ENCODE results near the gene IRAK2.
"Not testable (repeated sequence)": the region's sequence is repeated elsewhere in the genome, so short reads cannot be mapped to it uniquely, and the experiment has no call there.

The IRAK2 gene

DNA sequence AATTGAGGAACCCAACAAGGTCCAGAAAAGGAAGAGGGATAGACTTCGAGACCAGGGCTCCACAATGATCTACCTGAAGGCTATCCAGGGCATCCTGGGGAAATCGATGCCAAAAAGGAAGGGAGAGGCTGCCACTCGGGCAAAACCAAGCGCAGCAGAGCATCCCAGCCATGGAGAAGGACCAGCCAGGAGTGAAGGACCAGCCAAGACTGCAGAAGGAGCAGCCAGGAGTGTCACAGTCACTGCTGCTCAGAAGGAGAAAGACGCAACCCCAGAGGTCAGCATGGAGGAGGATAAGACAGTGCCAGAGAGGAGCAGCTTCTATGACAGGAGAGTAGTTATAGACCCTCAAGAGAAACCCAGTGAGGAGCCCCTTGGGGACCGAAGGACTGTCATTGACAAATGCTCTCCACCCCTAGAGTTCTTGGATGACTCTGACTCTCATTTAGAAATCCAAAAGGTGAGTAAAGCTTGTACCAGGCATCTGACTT is 95.5 kb downstream of the IRAK2 start:
- no peak for DNase-seq

- no peak for DNase-seq
Measured at GRCh38 chr3:10262027-10262426, 97.3 kb downstream of the IRAK2 start.

- DNase-seq: peak; percentile 21 to 24 (median 23)
Measured at GRCh38 chr3:10263646-10264363, 99.1 kb downstream of the IRAK2 start.

DNA sequence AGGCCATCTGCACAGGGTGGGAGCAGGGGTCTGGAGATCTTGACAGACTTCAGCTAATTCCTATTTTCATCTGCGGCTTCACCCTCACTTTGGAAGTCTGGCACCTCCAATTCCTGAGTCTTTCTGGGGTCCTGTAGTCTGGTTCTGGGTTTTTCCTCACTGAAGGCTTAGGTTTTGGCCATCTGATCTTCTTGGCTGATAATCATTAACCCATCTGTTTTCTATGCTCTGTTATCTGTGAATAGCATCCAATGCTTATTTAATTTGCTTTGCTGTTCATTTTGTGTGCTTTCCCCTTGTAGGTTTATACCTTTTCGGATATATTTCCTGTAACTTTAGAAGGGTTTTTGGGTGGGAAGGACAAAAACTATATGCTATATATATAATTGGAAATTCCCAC is 101.1 kb downstream of the IRAK2 start:
- DNase-seq: no peak

DNA sequence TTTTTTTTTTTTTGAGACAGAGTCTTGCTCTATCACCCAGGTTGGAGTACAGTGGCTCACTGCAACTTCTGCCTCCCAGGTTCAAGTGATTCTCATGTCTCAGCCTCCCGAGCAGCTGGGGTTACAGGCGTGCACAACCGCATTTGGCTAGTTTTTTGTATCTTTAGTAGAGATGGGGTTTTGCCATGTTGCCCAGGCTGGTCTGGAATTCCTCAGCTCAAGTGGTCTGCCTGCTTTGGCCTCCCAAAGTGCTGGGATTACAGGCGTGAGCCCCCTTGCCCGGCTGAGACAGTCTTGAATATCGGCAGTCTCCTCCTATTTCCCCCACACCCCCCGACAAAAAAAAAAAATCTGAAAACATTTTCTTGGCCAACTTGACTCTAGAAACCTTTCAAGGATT is 102.2 kb downstream of the IRAK2 start:
- DNase-seq: not testable (repeated sequence)

DNA sequence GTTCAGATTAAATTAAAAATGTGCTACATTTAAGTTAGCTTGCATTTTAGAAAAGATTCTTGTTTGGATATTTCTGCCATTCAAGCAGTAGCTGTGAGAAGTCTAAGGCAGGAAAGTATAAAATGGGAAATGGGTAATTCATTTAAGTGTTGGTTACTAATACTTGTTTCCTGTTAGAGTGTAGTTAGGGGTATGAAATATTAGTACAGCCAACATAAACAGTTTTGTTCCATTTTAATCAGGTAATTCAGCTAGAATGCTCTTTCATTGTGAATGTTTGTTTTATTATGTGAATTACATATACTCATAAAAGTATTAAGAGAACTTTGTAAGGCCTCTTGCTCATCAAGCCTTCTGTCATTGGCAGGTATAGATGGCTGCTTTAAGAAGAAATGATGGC is 103.4 kb downstream of the IRAK2 start:
- DNase-seq: no peak

DNA sequence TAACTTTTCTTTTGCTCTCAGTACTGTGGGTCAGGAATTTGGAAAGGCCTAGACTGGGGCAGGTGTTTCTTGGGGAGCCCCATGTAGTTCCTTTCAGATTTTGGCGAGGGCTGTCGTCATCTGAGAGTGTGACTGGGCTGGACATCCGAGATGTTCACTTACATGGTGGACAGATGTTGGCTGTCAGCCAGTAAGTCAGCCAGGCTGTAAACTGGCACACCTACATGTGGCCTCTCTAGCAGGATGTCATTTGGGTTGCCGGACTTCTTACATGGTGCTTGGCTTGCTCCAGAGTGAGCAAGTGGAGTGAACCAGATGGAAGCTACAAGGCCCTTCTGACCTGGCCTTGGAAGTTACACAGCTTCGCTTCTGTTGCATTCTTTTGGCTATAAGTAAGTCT is 104.2 kb downstream of the IRAK2 start:
- no peak for DNase-seq

- no peak for DNase-seq
Measured at GRCh38 chr3:10269443-10269842, 104.7 kb downstream of the IRAK2 start.

- DNase-seq: not testable (repeated sequence)
Measured at GRCh38 chr3:10272476-10272875, 107.8 kb downstream of the IRAK2 start.

DNA sequence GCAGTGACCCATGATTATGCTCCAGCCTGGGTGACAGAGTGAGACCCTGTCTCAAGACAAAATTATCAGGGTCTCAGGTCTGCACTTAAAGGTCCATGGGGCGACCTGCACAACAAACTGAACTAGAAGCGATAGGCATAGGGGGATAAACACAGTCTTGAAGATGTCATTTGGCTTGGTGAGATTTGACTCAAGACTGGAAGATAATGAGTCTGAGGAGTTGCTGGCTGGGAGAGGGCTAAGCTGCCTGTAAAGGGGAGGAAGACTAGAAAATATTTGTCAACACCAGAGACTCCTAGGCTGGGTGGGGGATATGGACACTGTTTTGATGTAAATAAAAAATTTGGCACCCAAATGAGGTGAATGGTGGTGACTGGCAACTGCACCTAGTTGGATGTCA is 108.3 kb downstream of the IRAK2 start:
- DNase-seq: no peak

- DNase-seq: no peak
Measured at GRCh38 chr3:10273702-10274305, 109.1 kb downstream of the IRAK2 start.

GRCh38 chr3:10274601-10275000 is 109.9 kb downstream of the IRAK2 start:
- no peak for DNase-seq

DNA sequence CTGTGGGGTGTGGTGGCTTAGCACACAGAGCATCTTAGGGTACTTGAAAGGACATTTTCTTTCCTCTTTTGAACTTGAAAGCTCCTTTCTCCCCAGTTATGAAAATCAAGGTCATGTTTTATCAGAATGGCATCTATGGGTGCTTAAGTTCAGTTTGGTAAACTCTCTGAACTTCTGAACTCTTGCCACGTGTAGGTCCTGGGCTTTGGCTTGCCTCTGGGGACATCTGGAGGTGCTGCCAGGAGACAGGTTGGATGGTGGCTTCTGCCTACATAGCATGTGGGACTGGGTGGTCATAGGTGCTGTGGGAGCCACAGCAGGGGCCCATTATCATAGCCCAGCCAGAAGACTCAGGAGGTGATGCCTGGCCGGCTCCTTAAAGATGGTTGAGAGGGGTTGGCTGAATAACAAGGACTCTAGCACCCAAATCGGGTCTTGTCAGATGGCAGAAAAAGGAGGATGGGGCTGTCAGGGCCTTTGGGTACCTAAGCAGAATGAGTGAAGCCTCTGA is 112.5 kb downstream of the IRAK2 start:
- no peak for DNase-seq

- no peak for DNase-seq
Measured at GRCh38 chr3:10278501-10278900, 113.8 kb downstream of the IRAK2 start.

DNA sequence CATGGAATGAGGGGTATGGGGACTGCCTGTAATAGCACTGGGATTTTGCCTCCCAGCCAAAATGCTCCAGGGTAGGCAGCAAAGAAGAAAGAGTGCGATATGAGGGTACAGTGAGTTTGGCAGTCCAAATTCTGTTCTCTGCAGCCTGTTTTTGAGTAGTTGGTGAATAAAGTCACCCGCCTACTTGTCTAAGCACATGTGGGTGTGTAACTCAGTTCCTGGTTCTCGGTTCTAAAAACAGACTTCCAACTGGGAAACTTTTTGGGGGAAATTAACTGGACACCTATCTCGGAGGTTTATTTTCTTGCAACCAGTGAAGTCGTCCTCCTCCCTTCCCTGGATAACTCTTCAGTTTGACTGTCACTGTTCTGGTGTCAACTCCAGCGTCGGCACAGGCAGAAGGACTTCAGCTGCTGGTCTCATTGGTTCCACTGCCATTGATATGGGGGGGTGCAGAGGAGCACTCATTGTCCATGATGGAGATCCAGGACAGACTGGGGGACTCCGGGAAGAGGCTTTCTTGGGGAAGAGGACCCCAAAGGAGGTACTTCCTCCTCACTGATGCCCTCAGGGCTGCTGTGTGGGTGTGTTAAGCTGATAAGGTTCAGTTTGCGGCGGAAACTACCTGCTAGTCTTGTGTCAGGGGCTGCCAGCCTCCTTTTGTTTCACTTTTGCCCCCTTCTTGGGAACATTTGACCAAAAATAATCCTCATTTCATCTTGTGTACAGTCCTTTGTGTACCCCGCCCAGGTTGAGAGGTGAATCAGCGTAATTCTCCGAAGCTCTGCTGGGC is 114.9 kb downstream of the IRAK2 start:
- DNase-seq: no peak

GRCh38 chr3:10280177-10280529 is 115.4 kb downstream of the IRAK2 start:
- no peak for DNase-seq

GRCh38 chr3:10280571-10280970 is 115.9 kb downstream of the IRAK2 start:
- no peak for DNase-seq

GRCh38 chr3:10281951-10282350 is 117.2 kb downstream of the IRAK2 start:
- DNase-seq: no peak

DNA sequence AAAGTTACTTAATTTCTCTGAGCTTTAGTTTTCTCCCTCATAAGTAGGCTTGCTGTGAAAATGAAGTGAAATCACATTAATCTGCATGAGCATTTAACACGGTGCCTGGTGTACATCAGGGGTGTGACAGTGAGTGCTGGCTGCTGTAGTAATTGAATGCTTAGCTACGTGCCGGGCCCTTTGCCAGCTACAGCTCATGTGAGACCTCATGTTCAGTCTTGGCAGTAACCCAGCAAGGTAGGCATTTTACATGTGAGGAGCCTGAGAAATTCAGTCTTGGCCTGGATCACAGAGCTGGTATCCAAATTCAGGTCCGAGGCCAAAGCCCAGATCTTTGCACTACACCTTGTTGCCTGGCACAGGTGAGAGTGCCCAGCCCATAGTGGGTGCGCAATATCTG is 118.9 kb downstream of the IRAK2 start:
- DNase-seq: no peak

DNA sequence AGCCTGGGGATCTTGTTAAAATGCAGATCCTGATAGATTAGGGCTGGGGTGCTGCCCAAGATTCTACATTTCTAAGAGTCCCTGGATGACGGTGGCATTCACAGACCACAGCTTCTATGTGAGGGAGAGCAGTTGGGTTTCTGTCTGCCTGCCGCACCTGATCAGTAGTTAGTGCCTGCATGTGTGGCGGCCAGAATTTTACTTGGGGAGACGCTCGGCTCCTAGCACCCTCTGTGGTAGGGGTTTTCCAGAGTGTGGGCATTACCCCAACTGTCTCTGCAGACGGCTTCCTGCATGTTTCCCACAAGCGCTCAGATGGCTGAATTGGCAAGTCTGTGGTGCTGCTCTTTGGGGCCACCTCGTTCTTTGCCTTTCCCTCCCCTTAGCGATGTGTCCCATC is 119.8 kb downstream of the IRAK2 start:
- no peak for DNase-seq

DNA sequence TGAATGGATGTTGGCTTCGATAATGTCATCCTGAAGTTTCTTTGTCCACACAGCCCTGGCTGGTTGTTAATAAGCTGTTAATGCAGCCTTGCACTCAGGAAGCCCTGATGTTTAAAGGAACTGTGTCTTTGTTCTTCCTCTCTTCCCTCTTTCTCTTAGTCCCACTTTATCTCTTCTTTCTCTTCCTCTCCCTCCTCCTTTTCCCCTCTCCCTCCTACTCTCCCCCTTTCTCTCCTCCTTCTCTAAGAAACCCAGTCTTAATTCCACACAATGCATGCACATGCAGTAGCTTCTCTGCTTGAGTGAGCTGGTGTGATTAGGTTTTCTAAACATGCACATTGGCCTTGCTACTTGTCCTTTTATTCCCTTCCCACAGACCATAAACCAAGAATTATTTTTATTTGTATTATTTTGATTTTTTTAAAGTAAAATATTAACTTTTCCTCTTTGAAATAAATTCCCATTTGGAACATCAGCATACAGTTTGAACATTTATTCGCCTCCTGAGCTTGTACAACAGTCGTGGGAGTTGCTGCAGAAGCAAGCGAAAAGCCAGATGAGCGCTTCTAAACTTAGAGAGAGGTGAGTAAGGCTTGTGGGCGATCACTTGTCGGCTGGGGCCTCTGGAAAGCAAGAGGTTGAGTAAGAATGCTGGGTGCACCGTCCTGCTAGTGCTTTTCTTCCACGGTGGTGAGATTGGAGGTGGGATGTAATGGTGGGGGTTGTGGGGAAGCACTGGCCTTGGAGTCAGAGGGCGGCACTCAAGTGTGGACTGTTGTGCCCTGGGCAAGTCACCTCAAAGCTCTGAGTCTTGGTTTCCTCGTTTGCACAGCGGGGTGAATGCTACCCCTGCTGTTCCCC is 120.8 kb downstream of the IRAK2 start:
- DNase-seq: no peak

GRCh38 chr3:10286133-10286524 is 121.4 kb downstream of the IRAK2 start:
- DNase-seq: no peak
